ENCODE measurements around the gene RTN4. TPM values are rescaled to one million over a fixed set of nuclear protein-coding genes. Genes with fewer than 3 reads are reported as not detected.
A peak's percentile ranks its signal among the peaks of the same experiment; 100 is the strongest.

RTN4 gene
- total RNA-seq, 1 donor from 2014 or later, result 174 TPM

DNA sequence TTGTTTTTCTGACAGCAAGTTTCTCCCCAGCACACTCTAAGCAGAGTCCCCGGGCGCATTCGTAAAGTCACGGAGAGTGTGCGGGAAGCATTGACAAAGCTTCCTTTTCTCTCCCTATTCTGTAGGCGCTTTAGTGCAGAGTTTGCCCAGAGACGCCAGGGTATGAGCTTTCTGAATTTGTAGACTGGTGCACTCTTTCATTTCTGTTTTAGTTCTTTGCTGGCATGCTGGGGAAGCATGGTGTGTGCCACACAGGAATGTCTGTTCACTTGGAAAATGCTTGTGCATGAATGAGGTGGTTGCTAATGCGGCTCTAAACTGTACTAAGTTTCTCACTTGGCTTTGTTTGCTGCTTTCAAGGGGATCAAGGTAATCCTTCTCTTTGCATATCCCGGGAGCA, 102.6 kb downstream of the RTN4 start:
- DNase-seq (ENCODE audit: extremely low spot score in 2 of 2), result no peak
- intact Hi-C loops (cut with DNase I), result no loop called here
- Histone ChIP-seq H3K36me3 (no peaks in the 10 kb centered on the region), H3K27ac (peak overlapping the region; percentile 84), H3K9me3 (no peaks in the 10 kb centered on the region), H3K4me3 (no peak overlapping the region), H3K27me3 (no peaks in the 10 kb centered on the region), H3K4me1 (peaks cover 40% of the 10 kb centered on the region)
- TF ChIP-seq CTCF (IDR thresholded peaks at IDR 0.05) (no peak), POLR2AphosphoS5 (IDR thresholded peaks at IDR 0.05; ENCODE audit: insufficient read depth in 1 of 2, low read depth in 1 of 2) (no peak), POLR2A (IDR thresholded peaks at IDR 0.05) (no peak)

GRCh38 chr2:54947136-54947535, 103.1 kb downstream of the RTN4 start:
- H3K36me3 ChIP-seq, result no peaks in the 10 kb centered on the region
- intact Hi-C loops (cut with DNase I), result no loop called here
- peak overlapping the region; percentile 84 for H3K27ac ChIP-seq
- TF ChIP-seq POLR2A (IDR thresholded peaks at IDR 0.05) (no peak), POLR2AphosphoS5 (IDR thresholded peaks at IDR 0.05; ENCODE audit: insufficient read depth in 1 of 2, low read depth in 1 of 2) (no peak), CTCF (IDR thresholded peaks at IDR 0.05) (no peak)
- DNase-seq (ENCODE audit: extremely low spot score in 2 of 2), result no peak
- H3K4me3 ChIP-seq, result no peak overlapping the region
- peaks cover 39% of the 10 kb centered on the region for H3K4me1 ChIP-seq
- no peaks in the 10 kb centered on the region for H3K9me3 ChIP-seq
- H3K27me3 ChIP-seq, result no peaks in the 10 kb centered on the region

DNA sequence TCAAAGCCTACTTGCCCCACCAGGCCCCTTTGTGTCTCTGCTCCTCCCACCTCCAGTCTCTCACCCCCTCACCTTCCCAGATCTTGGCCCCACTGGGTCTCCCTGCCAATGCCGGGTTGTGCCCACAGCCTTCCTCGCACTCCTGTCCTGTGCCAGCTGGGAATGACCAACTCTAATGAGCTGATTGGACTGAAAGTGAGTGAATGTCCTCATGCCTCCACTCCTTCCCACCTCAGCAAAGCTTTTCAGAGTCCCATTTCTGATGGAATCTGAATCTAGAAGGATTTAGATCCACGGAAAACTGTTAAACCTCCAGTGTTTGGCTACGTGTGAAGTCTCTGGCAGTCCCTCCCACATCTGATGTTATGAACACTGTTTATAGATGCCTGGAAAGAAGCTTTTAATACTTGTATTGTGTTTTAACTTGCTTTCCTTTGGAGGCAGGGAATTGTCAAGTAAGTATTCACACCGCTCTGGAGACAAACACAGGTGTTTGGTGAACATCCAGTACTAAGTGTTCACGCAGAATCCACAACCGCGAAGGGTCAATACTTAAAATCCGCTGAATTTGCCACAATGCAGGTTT, 103.9 kb downstream of the RTN4 start:
- Histone ChIP-seq H3K4me1 (peaks cover 39% of the 10 kb centered on the region), H3K27me3 (no peaks in the 10 kb centered on the region), H3K36me3 (no peaks in the 10 kb centered on the region), H3K9me3 (no peaks in the 10 kb centered on the region), H3K27ac (peak overlapping the region; percentile 84), H3K4me3 (no peak overlapping the region)
- intact Hi-C loops (cut with DNase I), result no loop called here
- no peak for TF ChIP-seq POLR2A (IDR thresholded peaks at IDR 0.05)
- no peak for TF ChIP-seq POLR2AphosphoS5 (IDR thresholded peaks at IDR 0.05; ENCODE audit: insufficient read depth in 1 of 2, low read depth in 1 of 2)
- TF ChIP-seq CTCF (IDR thresholded peaks at IDR 0.05), result no peak
- DNase-seq (ENCODE audit: extremely low spot score in 2 of 2), result no peak

DNA sequence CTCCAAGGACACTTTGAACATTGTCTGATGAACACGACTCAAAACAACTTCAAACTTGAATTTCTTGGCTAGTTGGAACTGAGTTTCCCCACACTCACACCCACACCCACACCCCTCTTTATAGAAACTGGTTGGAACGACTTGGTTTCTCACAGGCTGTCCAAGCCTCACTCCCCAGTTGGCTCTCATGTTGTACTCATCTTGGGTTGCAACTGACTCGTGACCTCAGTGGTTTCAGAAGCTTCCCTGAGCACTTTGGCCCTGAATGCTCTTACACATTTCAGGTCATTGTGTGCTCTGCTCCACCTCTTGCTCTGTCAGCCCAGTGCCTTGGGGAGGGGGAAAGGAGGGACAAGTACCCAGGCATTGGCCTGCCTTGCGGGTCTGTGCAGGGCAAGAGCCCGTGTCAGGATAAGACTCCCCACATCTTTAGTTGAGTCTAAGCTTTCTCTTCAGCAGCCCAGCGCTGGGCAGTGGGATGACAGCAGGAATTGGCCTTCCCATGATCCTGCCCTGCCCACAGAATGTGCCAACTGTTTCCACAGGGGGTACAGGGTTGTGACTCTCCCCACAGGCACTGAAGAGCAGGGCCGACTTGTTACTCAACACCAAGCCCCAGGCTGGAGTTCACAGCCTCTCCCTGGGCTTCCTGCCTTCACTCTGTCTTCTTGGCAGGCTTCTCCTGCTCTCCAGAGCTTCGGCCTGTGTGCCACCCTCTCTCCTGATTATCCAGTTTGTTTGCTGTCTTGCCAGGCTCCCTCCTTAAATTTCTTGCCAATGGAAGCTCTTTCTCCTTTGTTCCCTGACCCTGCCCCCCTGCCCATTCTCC, 104.6 kb downstream of the RTN4 start:
- DNase-seq (ENCODE audit: extremely low spot score in 2 of 2), result peak in 1 of 2 donors; percentile 99
- H3K36me3 ChIP-seq, result no peaks in the 10 kb centered on the region
- TF ChIP-seq CTCF (IDR thresholded peaks at IDR 0.05) (peak in 1 of 3 experiments; percentile 9), POLR2A (IDR thresholded peaks at IDR 0.05) (no peak), POLR2AphosphoS5 (IDR thresholded peaks at IDR 0.05; ENCODE audit: insufficient read depth in 1 of 2, low read depth in 1 of 2) (peak; percentile 40 to 86)
- H3K9me3 ChIP-seq, result no peaks in the 10 kb centered on the region
- peak overlapping the region; percentile 84 for H3K27ac ChIP-seq
- intact Hi-C loops (cut with DNase I), result no loop called here
- H3K4me3 ChIP-seq, result no peak overlapping the region
- H3K27me3 ChIP-seq, result no peaks in the 10 kb centered on the region
- H3K4me1 ChIP-seq, result peaks cover 39% of the 10 kb centered on the region
